ENCODE measurements around the gene CARMIL3. TPM values are rescaled to one million over a fixed set of nuclear protein-coding genes. Genes with fewer than 3 reads are reported as not detected.

The CARMIL3 gene
- total RNA-seq, 1 donor from 2014 or later = 1.2 TPM

DNA sequence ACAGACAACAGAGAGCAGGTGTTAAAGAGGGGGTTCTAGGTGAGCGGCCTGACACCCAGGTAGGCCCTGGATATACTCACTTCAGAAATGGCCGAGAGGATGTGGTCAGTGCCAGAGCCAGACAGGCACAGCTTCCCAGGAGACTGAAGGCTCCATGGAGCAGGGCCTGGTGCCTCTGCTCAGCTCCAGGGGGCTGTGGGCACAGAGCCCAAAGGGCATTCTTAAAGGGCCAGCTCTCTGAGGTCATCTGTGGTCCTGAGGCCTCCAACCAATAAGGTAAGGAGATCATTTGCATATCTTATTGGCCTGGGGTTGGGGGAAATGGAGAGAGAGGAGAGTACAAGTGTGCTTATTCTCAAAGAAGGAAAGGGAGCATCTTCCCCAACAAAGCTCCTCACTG lies 32.6 kb downstream of the CARMIL3 start:
- Histone ChIP-seq H3K27me3 (no peaks in the 10 kb centered on the region), H3K4me1 (peaks cover 11% of the 10 kb centered on the region), H3K27ac (no peak overlapping the region), H3K9me3 (no peaks in the 10 kb centered on the region), H3K36me3 (no peaks in the 10 kb centered on the region), H3K4me3 (no peak overlapping the region)
- TF ChIP-seq POLR2A (IDR thresholded peaks at IDR 0.05) (no peak), POLR2AphosphoS5 (IDR thresholded peaks at IDR 0.05; ENCODE audit: insufficient read depth in 1 of 2, low read depth in 1 of 2) (no peak)
- TF ChIP-seq, protein P1, sequence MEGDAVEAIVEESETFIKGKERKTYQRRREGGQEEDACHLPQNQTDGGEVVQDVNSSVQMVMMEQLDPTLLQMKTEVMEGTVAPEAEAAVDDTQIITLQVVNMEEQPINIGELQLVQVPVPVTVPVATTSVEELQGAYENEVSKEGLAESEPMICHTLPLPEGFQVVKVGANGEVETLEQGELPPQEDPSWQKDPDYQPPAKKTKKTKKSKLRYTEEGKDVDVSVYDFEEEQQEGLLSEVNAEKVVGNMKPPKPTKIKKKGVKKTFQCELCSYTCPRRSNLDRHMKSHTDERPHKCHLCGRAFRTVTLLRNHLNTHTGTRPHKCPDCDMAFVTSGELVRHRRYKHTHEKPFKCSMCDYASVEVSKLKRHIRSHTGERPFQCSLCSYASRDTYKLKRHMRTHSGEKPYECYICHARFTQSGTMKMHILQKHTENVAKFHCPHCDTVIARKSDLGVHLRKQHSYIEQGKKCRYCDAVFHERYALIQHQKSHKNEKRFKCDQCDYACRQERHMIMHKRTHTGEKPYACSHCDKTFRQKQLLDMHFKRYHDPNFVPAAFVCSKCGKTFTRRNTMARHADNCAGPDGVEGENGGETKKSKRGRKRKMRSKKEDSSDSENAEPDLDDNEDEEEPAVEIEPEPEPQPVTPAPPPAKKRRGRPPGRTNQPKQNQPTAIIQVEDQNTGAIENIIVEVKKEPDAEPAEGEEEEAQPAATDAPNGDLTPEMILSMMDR (IDR thresholded peaks at IDR 0.05) = no peak
- no peak for DNase-seq (ENCODE audit: extremely low spot score in 2 of 2)
- intact Hi-C loops (cut with DNase I) = no loop called here

- Histone ChIP-seq H3K27me3 (no peaks in the 10 kb centered on the region), H3K36me3 (no peaks in the 10 kb centered on the region), H3K4me1 (peaks cover 11% of the 10 kb centered on the region), H3K4me3 (no peak overlapping the region), H3K9me3 (no peaks in the 10 kb centered on the region), H3K27ac (no peak overlapping the region)
- DNase-seq (ENCODE audit: extremely low spot score in 2 of 2) = no peak
- intact Hi-C loops (cut with DNase I) = no loop called here
- TF ChIP-seq, protein P1 (IDR thresholded peaks at IDR 0.05) = no peak
- TF ChIP-seq POLR2AphosphoS5 (IDR thresholded peaks at IDR 0.05; ENCODE audit: insufficient read depth in 1 of 2, low read depth in 1 of 2) (no peak), POLR2A (IDR thresholded peaks at IDR 0.05) (no peak)
Observed at GRCh38 chr14:24085215-24085614, 33.4 kb downstream of the CARMIL3 start.

DNA sequence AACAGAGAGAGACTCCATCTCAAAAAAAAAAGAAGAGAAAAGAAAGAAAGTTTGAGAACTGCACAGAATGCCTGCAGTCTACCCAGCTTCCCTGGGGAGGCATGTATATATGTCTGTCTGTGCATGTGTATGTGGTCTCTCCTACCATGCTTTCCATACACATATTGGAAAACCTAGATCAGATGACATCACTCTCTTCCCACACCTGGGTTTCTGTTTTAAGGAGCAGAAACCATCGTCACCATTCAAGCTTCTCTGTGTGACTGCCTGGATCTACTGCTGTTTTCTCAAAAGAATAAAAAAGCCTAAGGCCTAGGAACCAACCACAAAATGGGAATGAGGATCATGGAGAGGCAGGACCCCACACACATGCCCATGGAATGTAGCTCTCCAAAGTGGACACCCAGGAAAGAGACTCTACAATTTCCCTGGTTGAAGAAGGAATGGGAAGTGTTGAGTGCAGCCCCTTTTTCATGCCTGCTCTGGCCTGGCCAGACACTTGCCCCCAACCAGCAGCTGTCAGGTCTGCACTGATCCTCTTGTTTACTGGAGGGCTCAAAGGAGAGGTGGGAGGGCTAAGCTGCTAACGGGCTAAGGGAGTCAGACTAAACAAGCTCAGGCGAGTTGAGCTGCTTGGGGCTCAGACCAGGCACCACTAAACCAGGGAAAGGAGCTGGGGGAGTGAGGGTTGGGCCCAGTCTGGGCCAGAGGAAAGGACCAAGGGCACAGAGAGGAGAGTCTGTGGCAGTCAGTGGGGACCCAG lies 34.6 kb downstream of the CARMIL3 start:
- TF ChIP-seq POLR2AphosphoS5 (IDR thresholded peaks at IDR 0.05; ENCODE audit: insufficient read depth in 1 of 2, low read depth in 1 of 2) = no peak
- no peak for TF ChIP-seq POLR2A (IDR thresholded peaks at IDR 0.05)
- TF ChIP-seq, protein P1 (IDR thresholded peaks at IDR 0.05) = no peak
- Histone ChIP-seq H3K27ac (no peak overlapping the region), H3K9me3 (no peaks in the 10 kb centered on the region), H3K4me1 (peaks cover 4% of the 10 kb centered on the region), H3K27me3 (no peaks in the 10 kb centered on the region), H3K36me3 (no peaks in the 10 kb centered on the region), H3K4me3 (no peak overlapping the region)
- no peak for DNase-seq (ENCODE audit: extremely low spot score in 2 of 2)
- intact Hi-C loops (cut with DNase I) = no loop called here

GRCh38 chr14:24087004-24087403 lies 35.2 kb downstream of the CARMIL3 start:
- Histone ChIP-seq H3K4me3 (no peak overlapping the region), H3K4me1 (no peaks in the 10 kb centered on the region), H3K27me3 (no peaks in the 10 kb centered on the region), H3K27ac (no peak overlapping the region), H3K36me3 (no peaks in the 10 kb centered on the region), H3K9me3 (no peaks in the 10 kb centered on the region)
- TF ChIP-seq POLR2A (IDR thresholded peaks at IDR 0.05) (no peak), POLR2AphosphoS5 (IDR thresholded peaks at IDR 0.05; ENCODE audit: insufficient read depth in 1 of 2, low read depth in 1 of 2) (no peak)
- TF ChIP-seq, protein P1 (IDR thresholded peaks at IDR 0.05) = no peak
- DNase-seq (ENCODE audit: extremely low spot score in 2 of 2) = no peak
- intact Hi-C loops (cut with DNase I) = no loop called here

DNA sequence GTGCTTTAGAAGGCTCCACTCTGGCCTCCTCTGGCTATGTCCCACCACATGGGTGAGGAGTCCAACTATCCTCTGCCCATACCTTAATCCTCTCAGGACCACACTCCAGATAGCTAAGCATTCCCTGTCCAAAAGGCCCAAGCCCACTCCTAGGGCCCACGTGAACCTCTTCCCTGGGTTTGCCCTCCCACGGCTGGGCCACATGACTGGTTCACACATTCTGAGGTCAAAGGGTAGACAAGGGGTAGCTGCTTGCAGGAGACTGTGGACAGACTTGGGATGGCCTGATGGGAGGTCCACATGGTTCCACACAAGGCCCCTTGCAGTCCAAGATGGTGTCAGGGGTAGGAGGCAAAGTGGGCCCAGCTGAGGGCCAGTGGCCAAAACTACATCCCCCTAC lies 36.3 kb downstream of the CARMIL3 start:
- intact Hi-C loops (cut with DNase I) = no loop called here
- TF ChIP-seq POLR2AphosphoS5 (IDR thresholded peaks at IDR 0.05; ENCODE audit: insufficient read depth in 1 of 2, low read depth in 1 of 2) = no peak
- no peak for TF ChIP-seq POLR2A (IDR thresholded peaks at IDR 0.05)
- TF ChIP-seq, protein P1 (IDR thresholded peaks at IDR 0.05) = no peak
- peaks cover 2% of the 10 kb centered on the region for H3K4me1 ChIP-seq
- H3K9me3 ChIP-seq = no peaks in the 10 kb centered on the region
- H3K36me3 ChIP-seq = no peaks in the 10 kb centered on the region
- no peak overlapping the region for H3K4me3 ChIP-seq
- DNase-seq (ENCODE audit: extremely low spot score in 2 of 2) = no peak
- H3K27ac ChIP-seq = no peak overlapping the region
- H3K27me3 ChIP-seq = no peaks in the 10 kb centered on the region

Measured in vagina (tissue), 2 donors.